Body of pancreas (tissue), 4 donors: ENCODE results near the gene PLEKHD1.

Source experiments
- CTCF ChIP-seq, 7 experiments: fragments of 450-650 bp in 4 of 7; fragments of 200-600 bp in 3 of 7; sonication (generic) in 3 of 7; IDR thresholded peaks; one replicate each; pipeline ENCODE4 v1.5.1; 2016 to 2019; ENCODE audit warnings: antibody characterized with exemption in 7 of 7
- POLR2A ChIP-seq, 3 donors: fragments of 450-650 bp; IDR thresholded peaks; one replicate each; pipeline ENCODE4 v1.6.1; 2016; ENCODE audit warnings: antibody characterized with exemption in 3 of 3, mild to moderate bottlenecking in 2 of 3

GRCh38 chr14:69560826-69561225 lies 76.3 kb downstream of the PLEKHD1 start:
- TF ChIP-seq CTCF (IDR thresholded peaks at IDR 0.05), result no peak
- no peak for TF ChIP-seq POLR2A (IDR thresholded peaks at IDR 0.05)
